OCI-LY7 (cell line): Measurements from ENCODE around the gene NLGN1. TPM values are rescaled to one million over a fixed set of nuclear protein-coding genes. Genes with fewer than 3 reads are reported as not detected.

Experiments
- BruUV-seq: library from RNA; stranded (reverse); fragments of 400-500 nt; replicated peaks from 2 replicates; lab custom pipeline; 2021; lab: Mats Ljungman, UMichigan
- CTCF ChIA-PET: fragments of 300-600 bp; sonication (Branson Sonifier 250); formaldehyde crosslinking; loops from one replicate; lab custom pipeline; 2022; ENCODE audit warnings: antibody characterized with exemption; ENCODE audit not compliant: unreplicated experiment; lab: Charles Lee
- POLR2A ChIA-PET: fragments of 300-600 bp; sonication (Branson Sonifier 250); formaldehyde crosslinking; loops from one replicate; lab custom pipeline; 2022; ENCODE audit warnings: antibody characterized with exemption; lab: Charles Lee
- DNase-seq: peaks from one replicate; pipeline ENCODE4 v3.0.0-alpha.2; 2015; ENCODE audit warnings: low spot score
- H2AFZ ChIP-seq: fragments of 200-600 bp; sonication (generic), shearing (Covaris generic); 2 replicates; pipeline ENCODE4 v1.6.1; 2014; ENCODE audit warnings: mild to moderate bottlenecking, antibody characterized with exemption, low read length, moderate library complexity
- H3K27ac ChIP-seq: fragments of 200-600 bp; sonication (generic); 2 replicates; pipeline ENCODE4 v1.5.1; 2014; ENCODE audit warnings: mixed run types, low read depth, mild to moderate bottlenecking, moderate library complexity, low read length, inconsistent platforms; ENCODE audit not compliant: poor library complexity, severe bottlenecking
- H3K36me3 ChIP-seq: fragments of 200-600 bp; sonication (generic); 2 replicates; pipeline ENCODE4 v1.6.1; 2014; ENCODE audit warnings: mild to moderate bottlenecking, antibody characterized with exemption, low read length, moderate library complexity, mixed read lengths; ENCODE audit not compliant: insufficient read depth
- H3K4me1 ChIP-seq: fragments of 200-600 bp; sonication (generic); 2 replicates; pipeline ENCODE4 v1.5.1; 2014; ENCODE audit warnings: mild to moderate bottlenecking, low read length; ENCODE audit not compliant: insufficient read depth, poor library complexity, severe bottlenecking
- H3K4me2 ChIP-seq: fragments of 200-600 bp; sonication (generic); 2 replicates; pipeline ENCODE4 v1.6.1; 2014; ENCODE audit warnings: mild to moderate bottlenecking, low read length
- H3K4me3 ChIP-seq: fragments of 200-600 bp; sonication (generic); 2 replicates; pipeline ENCODE4 v1.5.1; 2014; ENCODE audit warnings: mild to moderate bottlenecking, low read depth, low read length; ENCODE audit not compliant: poor library complexity, severe bottlenecking
- H3K79me2 ChIP-seq: fragments of 200-600 bp; sonication (generic); 2 replicates; pipeline ENCODE4 v1.6.1; 2016; ENCODE audit warnings: low read depth, mild to moderate bottlenecking, low read length, moderate library complexity, mixed read lengths; ENCODE audit not compliant: insufficient read depth
- H3K9me2 ChIP-seq: fragments of 200-600 bp; sonication (generic); 2 replicates; pipeline ENCODE4 v1.6.1; 2016; ENCODE audit warnings: mild to moderate bottlenecking, low read length, mixed read lengths; ENCODE audit not compliant: insufficient read depth
- H3K9me3 ChIP-seq: fragments of 200-600 bp; sonication (generic); 2 replicates; pipeline ENCODE4 v1.6.1; 2014; ENCODE audit warnings: mild to moderate bottlenecking, mixed run types, low read length, mixed read lengths
- H4K20me1 ChIP-seq: fragments of 200-600 bp; sonication (generic); 2 replicates; pipeline ENCODE4 v1.6.1; 2014; ENCODE audit warnings: mild to moderate bottlenecking, antibody characterized with exemption, low read length, moderate library complexity, mixed read lengths; ENCODE audit not compliant: insufficient read depth
- CTCF ChIP-seq: fragments of 200-600 bp; sonication (generic); conservative IDR thresholded peaks from 2 replicates; pipeline ENCODE4 v1.5.1; 2014; ENCODE audit warnings: mild to moderate bottlenecking, antibody characterized with exemption, low read length, moderate library complexity, mixed read lengths
- EZH2phosphoT487 ChIP-seq: fragments of 200-600 bp; sonication (generic); IDR thresholded peaks from 2 replicates; pipeline ENCODE4 v1.6.1; 2018; ENCODE audit warnings: low read depth, borderline replicate concordance, mild to moderate bottlenecking, mixed run types, antibody characterized with exemption, low read length, moderate library complexity, mixed read lengths
- intact Hi-C: fragments of 100-400 bp; cut with micrococcal nuclease; formaldehyde crosslinking; loops from one replicate; pipeline ENCODE4 v1.10.0; 2022; ENCODE audit not compliant: unreplicated experiment
- total RNA-seq, 2 experiments: library from RNA; depleted of rRNA in 1 of 2; stranded (reverse); fragments of >200 nt in 1 of 2; shearing (Covaris generic) in 1 of 2; gene quantifications; 2 replicates each; pipeline ENCODE4 v1.2.3, GENCODE V29; 2014 to 2022

The NLGN1 gene
- total RNA-seq, 2 experiments from 2014 or later = not detected

DNA sequence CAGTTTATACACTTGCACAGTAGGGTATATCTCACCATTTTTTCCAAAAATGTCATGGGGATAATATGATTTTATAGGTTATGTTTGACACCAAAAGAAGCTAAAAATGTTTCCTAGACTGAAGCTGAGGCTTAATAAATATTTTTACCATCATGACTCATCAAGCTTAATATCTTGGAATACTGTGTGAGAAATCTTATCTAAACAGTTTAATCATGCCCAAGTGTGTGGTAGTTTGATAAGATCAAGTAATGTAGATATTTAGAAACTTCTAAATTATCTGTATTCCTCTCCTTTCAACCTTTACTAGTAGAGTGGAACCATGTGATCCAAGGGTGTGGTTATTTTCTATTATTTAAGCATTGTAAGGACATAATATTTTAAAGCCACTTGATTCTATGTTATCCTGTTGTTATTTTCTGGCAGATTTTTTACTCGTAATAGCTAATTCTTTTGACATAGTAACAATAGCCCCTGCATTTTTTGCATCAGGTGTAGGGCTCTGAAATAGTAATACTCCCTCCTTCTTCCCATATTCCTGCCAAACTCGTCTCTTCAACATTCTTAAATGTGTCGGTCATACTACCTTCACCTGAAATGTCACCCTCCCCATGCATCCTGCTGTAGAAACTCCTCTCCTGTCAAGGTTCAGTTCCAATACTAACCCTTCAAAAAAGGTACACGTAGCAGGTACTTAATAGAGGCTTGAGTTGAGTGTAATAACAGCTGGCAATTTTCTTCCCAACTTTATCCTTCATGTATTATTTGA lies 729.6 kb downstream of the NLGN1 start:
- DNase-seq = no peak
- POLR2A ChIA-PET = no interaction called here
- H2AFZ ChIP-seq = no peak overlapping the region
- no peaks in the 10 kb centered on the region for H3K9me3 ChIP-seq
- no TSS peak for BruUV-seq
- no peaks in the 10 kb centered on the region for H3K36me3 ChIP-seq
- H3K27ac ChIP-seq = no peak overlapping the region
- no peak overlapping the region for H3K4me3 ChIP-seq
- no peaks in the 10 kb centered on the region for H3K9me2 ChIP-seq
- CTCF ChIA-PET = no interaction called here
- no peaks in the 10 kb centered on the region for H3K79me2 ChIP-seq
- TF ChIP-seq CTCF (no peak), EZH2phosphoT487 (no peak)
- no peaks in the 10 kb centered on the region for H4K20me1 ChIP-seq
- H3K4me1 ChIP-seq = no peaks in the 10 kb centered on the region
- intact Hi-C loops = no loop called here
- no peak overlapping the region for H3K4me2 ChIP-seq

DNA sequence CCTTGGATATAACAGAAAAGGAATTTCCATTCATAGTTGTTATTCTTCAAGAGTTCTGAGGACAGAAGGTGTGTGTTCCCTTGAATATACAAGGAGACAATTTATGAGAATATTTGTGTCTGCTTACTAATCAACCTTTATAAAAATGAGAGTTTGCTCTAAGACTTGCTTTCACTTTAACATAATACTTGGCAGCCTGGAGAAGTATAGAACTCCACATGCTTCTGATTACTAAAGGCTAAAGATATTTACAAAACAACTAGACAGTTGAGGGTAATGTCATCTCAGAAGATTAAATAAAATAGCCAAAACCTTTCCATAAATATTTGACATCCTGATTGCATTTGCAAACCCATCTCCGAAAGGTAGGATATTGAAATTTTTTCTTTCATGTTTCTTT lies 734.5 kb downstream of the NLGN1 start:
- H4K20me1 ChIP-seq = no peaks in the 10 kb centered on the region
- BruUV-seq = no TSS peak

More for the DNA sequence above, 734.5 kb downstream of the NLGN1 start:
- Histone ChIP-seq H3K27ac (no peak overlapping the region), H3K4me1 (no peaks in the 10 kb centered on the region), H3K4me2 (no peak overlapping the region), H2AFZ (no peak overlapping the region), H3K9me3 (no peaks in the 10 kb centered on the region), H3K36me3 (no peaks in the 10 kb centered on the region), H3K79me2 (no peaks in the 10 kb centered on the region), H3K4me3 (no peak overlapping the region), H3K9me2 (no peaks in the 10 kb centered on the region)
- POLR2A ChIA-PET = no interaction called here
- intact Hi-C loops = no loop called here
- TF ChIP-seq EZH2phosphoT487 (no peak), CTCF (no peak)
- no peak for DNase-seq
- CTCF ChIA-PET = no interaction called here
